Measurements from ENCODE around the gene FBXO8. TPM values are rescaled to one million over a fixed set of nuclear protein-coding genes. Genes with fewer than 3 reads are reported as not detected.
"Not testable (repeated sequence)": the region's sequence is repeated elsewhere in the genome, so short reads cannot be mapped to it uniquely, and the experiment has no call there.

FBXO8 gene
- total RNA-seq, 4 donors from 2014 or later, result 38.4 to 47.0 (median 42.5) TPM

DNA sequence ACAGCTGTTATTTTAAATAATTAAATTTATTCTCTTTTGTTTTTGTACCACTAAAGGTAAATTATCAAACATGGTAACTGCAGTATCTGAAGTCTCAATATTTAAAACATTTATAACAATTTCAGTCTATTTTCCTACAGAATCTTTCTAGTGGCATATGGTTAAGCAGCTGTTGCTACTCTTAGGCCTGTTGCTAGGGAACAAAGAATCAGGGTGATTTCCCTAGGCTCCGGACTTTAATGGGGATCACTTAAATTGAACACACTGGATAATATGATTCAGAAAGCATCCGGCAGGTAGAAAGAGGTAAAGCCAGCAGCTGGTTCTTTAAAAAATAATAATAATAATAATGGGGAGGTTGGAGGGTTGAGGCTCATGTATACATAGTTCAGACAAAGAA lies 17.6 kb downstream of the FBXO8 start:
- 85 to 86% methylated on average over 2 of the region's 2 CpGs for WGBS, 2 donors
- Histone ChIP-seq H3K4me3 (replicated peaks in 1 of 3) (no peak overlapping the region), H3K9me3 (no peaks in the 10 kb centered on the region), H3K36me3 (no peaks in the 10 kb centered on the region), H3K27me3 (no peaks in the 10 kb centered on the region), H3K4me1 (no peaks in the 10 kb centered on the region), H3K27ac (no peak overlapping the region)
- TF ChIP-seq, protein P1, sequence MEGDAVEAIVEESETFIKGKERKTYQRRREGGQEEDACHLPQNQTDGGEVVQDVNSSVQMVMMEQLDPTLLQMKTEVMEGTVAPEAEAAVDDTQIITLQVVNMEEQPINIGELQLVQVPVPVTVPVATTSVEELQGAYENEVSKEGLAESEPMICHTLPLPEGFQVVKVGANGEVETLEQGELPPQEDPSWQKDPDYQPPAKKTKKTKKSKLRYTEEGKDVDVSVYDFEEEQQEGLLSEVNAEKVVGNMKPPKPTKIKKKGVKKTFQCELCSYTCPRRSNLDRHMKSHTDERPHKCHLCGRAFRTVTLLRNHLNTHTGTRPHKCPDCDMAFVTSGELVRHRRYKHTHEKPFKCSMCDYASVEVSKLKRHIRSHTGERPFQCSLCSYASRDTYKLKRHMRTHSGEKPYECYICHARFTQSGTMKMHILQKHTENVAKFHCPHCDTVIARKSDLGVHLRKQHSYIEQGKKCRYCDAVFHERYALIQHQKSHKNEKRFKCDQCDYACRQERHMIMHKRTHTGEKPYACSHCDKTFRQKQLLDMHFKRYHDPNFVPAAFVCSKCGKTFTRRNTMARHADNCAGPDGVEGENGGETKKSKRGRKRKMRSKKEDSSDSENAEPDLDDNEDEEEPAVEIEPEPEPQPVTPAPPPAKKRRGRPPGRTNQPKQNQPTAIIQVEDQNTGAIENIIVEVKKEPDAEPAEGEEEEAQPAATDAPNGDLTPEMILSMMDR (IDR thresholded peaks at IDR 0.05), result no peak
- TF ChIP-seq POLR2A (IDR thresholded peaks at IDR 0.05), result no peak
- no peak for DNase-seq
- intact Hi-C loops (cut with DNase I), result no loop called here

DNA sequence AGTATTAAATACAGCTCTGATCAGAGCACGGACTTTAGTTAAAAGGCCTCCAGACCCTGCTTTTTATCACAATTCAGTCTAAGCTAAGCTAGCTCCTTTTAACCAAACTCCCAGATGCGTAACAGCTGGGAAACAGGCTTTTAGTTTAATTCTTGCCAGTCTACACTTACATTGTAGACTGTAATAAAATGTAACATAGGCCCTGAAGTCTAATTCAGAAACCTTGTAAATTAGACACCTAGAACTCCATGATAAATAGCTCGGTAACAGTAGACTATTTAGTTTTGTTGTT lies 20.1 kb downstream of the FBXO8 start:
- intact Hi-C loops (cut with DNase I), result no loop called here
- no peak overlapping the region for H3K27ac ChIP-seq
- no peak for TF ChIP-seq POLR2A (IDR thresholded peaks at IDR 0.05)
- TF ChIP-seq, protein P1 (IDR thresholded peaks at IDR 0.05), result no peak

DNA sequence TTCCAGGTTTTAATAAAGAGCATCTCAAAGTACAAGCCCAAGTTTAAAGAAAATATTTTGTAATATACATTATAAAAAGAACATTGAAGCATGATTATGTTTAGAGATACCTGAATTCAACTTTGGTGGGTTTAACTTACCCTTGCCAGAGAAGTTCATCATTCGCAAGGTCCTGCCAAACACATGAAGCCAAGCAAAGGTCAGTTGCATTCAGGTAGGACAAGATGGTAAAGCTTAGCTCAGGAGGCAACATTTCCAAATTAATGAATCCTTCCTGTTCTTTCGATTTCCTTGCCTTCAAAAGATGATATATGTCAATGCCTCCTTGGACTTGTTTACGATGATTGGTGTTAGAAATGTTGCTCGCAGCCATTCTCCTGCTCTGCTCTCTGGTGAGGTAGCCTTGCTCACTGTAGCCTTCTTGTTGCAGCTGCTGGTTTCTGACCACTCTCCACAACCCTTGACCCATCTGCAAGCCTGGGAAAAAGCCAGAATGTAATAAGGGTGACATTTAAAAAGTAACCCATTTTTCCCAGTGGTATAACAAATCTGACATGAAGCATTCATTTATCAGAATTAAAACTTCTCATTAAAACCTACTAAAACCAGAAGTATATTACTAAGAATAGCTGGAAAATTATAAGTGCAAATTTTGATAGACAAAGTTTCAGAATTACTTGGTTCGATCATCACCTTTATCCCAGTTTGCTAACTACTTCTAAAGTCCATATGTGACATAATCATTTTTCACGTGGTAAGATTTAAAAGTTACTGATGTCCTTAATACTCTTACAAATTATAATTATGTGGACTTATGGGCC lies 20.6 kb downstream of the FBXO8 start:
- no peaks in the 10 kb centered on the region for H3K27me3 ChIP-seq
- no peak overlapping the region for H3K4me3 ChIP-seq (replicated peaks in 1 of 3)
- intact Hi-C loops (cut with DNase I), result no loop called here
- no peak overlapping the region for H3K27ac ChIP-seq
- WGBS, 2 donors, result 91 to 92% methylated on average over 6 of the region's 6 CpGs
- H3K36me3 ChIP-seq, result no peaks in the 10 kb centered on the region
- no peak for DNase-seq
- TF ChIP-seq, protein P1 (IDR thresholded peaks at IDR 0.05), result no peak
- no peak for TF ChIP-seq POLR2A (IDR thresholded peaks at IDR 0.05)
- no peaks in the 10 kb centered on the region for H3K4me1 ChIP-seq
- H3K9me3 ChIP-seq, result no peaks in the 10 kb centered on the region

More for the DNA sequence above, 20.1 kb downstream of the FBXO8 start:
- Histone ChIP-seq H3K4me1 (no peaks in the 10 kb centered on the region), H3K9me3 (no peaks in the 10 kb centered on the region), H3K36me3 (no peaks in the 10 kb centered on the region), H3K27me3 (no peaks in the 10 kb centered on the region), H3K4me3 (replicated peaks in 1 of 3) (no peak overlapping the region)
- DNase-seq, result no peak
- 92 to 96% methylated on average over 3 of the region's 3 CpGs for WGBS, 2 donors

DNA sequence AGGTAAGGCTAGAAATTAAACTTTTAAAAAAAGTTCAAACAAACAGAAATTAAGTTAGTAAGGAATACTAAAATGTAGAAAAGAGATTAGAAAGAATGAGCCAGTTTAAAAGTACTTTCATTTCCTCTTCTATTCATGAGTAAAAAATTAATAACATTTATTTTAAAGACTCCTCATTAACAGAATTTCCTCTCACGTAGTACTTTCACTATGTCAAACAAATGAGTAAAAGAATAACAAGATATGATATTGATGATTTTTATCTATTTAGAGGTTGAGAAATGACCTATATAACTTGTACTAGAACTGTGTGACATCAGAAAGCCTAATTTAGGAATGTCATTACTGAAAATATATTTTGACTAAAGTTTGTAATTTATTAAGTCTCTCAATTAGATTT lies 22.0 kb downstream of the FBXO8 start:
- WGBS, 2 donors, result 78 to 87% methylated on average over 1 of the region's 1 CpG
- H3K4me3 ChIP-seq (replicated peaks in 1 of 3); H3K27me3 ChIP-seq; H3K27ac ChIP-seq; intact Hi-C loops (cut with DNase I); H3K4me1 ChIP-seq; H3K9me3 ChIP-seq; DNase-seq; H3K36me3 ChIP-seq: not testable (repeated sequence)

DNA sequence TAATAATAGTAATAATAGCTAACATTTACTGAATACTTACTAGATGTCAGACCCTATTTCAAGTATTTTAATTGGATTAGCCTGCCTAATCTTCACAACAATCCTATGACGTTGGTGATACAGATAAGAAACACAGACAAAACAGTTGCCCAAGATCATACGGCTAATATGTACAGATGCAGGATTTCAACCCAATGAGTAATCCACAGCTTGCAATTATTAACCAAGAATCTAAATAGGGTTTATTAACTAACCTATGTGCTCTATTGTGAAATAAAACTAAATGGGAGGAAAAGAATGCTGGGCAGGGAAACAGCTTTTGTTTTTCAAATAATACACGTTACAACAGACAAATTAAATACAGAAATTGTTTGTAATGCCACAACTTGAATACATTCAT lies 23.4 kb downstream of the FBXO8 start:
- TF ChIP-seq, protein P1 (IDR thresholded peaks at IDR 0.05), result no peak
- TF ChIP-seq POLR2A (IDR thresholded peaks at IDR 0.05), result no peak
- H3K36me3 ChIP-seq, result peaks cover 0 to 2% of the 10 kb centered on the region in 2 donors
- H3K4me3 ChIP-seq (replicated peaks in 1 of 3), result no peak overlapping the region
- intact Hi-C loops (cut with DNase I), result no loop called here
- 54 to 57% methylated on average over 3 of the region's 3 CpGs for WGBS, 2 donors
- no peak for DNase-seq
- H3K4me1 ChIP-seq, result peaks cover 0 to 9% of the 10 kb centered on the region in 2 donors
- H3K9me3 ChIP-seq, result no peaks in the 10 kb centered on the region
- H3K27ac ChIP-seq, result no peak overlapping the region
- H3K27me3 ChIP-seq, result no peaks in the 10 kb centered on the region
